ENCODE measurements around the gene SHMT2.

SHMT2 gene

GRCh38 chr12:57229634-57230380 lies at the start of gene SHMT2:
Gene SHMT2, plus strand, starts transcription at chr12:57229711. Its CDS starts 68 bp downstream, at chr12:57229779.
- Histone ChIP-seq H3K4me2 (ENCODE audit: low read length) (peak within 1 kb of the TSS; percentile 91), H3K9ac (no peak within 1 kb of the TSS), H3K27ac (peak within 1 kb of the TSS; percentile 37), H3K4me1 (peaks cover 15% of the 10 kb centered on the region), H3K79me2 (no peaks in the 10 kb centered on the region), H2AFZ (peak within 1 kb of the TSS; percentile 89), H3K9me3 (ENCODE audit: control insufficient read depth, low read length) (no peaks in the 10 kb centered on the region), H3K4me3 (ENCODE audit: low read depth, low read length) (peak within 1 kb of the TSS; percentile 80), H3K36me3 (ENCODE audit: control insufficient read depth, insufficient read depth, low read length) (no peaks in the 10 kb centered on the region), H3K27me3 (ENCODE audit: control insufficient read depth, insufficient read depth, low read length) (peaks cover 4% of the 10 kb centered on the region)
- TF ChIP-seq, protein P1, sequence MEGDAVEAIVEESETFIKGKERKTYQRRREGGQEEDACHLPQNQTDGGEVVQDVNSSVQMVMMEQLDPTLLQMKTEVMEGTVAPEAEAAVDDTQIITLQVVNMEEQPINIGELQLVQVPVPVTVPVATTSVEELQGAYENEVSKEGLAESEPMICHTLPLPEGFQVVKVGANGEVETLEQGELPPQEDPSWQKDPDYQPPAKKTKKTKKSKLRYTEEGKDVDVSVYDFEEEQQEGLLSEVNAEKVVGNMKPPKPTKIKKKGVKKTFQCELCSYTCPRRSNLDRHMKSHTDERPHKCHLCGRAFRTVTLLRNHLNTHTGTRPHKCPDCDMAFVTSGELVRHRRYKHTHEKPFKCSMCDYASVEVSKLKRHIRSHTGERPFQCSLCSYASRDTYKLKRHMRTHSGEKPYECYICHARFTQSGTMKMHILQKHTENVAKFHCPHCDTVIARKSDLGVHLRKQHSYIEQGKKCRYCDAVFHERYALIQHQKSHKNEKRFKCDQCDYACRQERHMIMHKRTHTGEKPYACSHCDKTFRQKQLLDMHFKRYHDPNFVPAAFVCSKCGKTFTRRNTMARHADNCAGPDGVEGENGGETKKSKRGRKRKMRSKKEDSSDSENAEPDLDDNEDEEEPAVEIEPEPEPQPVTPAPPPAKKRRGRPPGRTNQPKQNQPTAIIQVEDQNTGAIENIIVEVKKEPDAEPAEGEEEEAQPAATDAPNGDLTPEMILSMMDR (IDR thresholded peaks at IDR 0.05), result no peak

GRCh38 chr12:57180321-57180989 lies 49.1 kb upstream of the SHMT2 start:
- H3K4me2 ChIP-seq (ENCODE audit: low read length), result no peak overlapping the region
- H3K79me2 ChIP-seq, result no peaks in the 10 kb centered on the region
- H3K4me3 ChIP-seq (ENCODE audit: low read depth, low read length), result no peak overlapping the region
- H3K27ac ChIP-seq, result no peak overlapping the region
- H3K9ac ChIP-seq, result no peak overlapping the region
- H2AFZ ChIP-seq, result no peak overlapping the region
- no peaks in the 10 kb centered on the region for H3K27me3 ChIP-seq (ENCODE audit: control insufficient read depth, insufficient read depth, low read length)
- no peaks in the 10 kb centered on the region for H3K36me3 ChIP-seq (ENCODE audit: control insufficient read depth, insufficient read depth, low read length)
- H3K9me3 ChIP-seq (ENCODE audit: control insufficient read depth, low read length), result no peaks in the 10 kb centered on the region
- TF ChIP-seq, protein P1 (IDR thresholded peaks at IDR 0.05), result no peak
- no peaks in the 10 kb centered on the region for H3K4me1 ChIP-seq

GRCh38 chr12:57181072-57181471 lies 48.4 kb upstream of the SHMT2 start:
- Histone ChIP-seq H3K27ac (no peak overlapping the region), H3K4me1 (no peaks in the 10 kb centered on the region), H3K9ac (no peak overlapping the region), H3K4me2 (ENCODE audit: low read length) (no peak overlapping the region), H3K79me2 (no peaks in the 10 kb centered on the region), H3K9me3 (ENCODE audit: control insufficient read depth, low read length) (no peaks in the 10 kb centered on the region), H3K4me3 (ENCODE audit: low read depth, low read length) (no peak overlapping the region), H2AFZ (no peak overlapping the region), H3K36me3 (ENCODE audit: control insufficient read depth, insufficient read depth, low read length) (no peaks in the 10 kb centered on the region), H3K27me3 (ENCODE audit: control insufficient read depth, insufficient read depth, low read length) (no peaks in the 10 kb centered on the region)
- TF ChIP-seq, protein P1 (IDR thresholded peaks at IDR 0.05), result no peak

GRCh38 chr12:57181561-57182155 lies 47.9 kb upstream of the SHMT2 start:
- Histone ChIP-seq H3K36me3 (ENCODE audit: control insufficient read depth, insufficient read depth, low read length) (no peaks in the 10 kb centered on the region), H3K9me3 (ENCODE audit: control insufficient read depth, low read length) (no peaks in the 10 kb centered on the region), H3K27ac (no peak overlapping the region), H3K79me2 (no peaks in the 10 kb centered on the region), H3K4me2 (ENCODE audit: low read length) (no peak overlapping the region), H2AFZ (no peak overlapping the region), H3K4me3 (ENCODE audit: low read depth, low read length) (no peak overlapping the region), H3K4me1 (no peaks in the 10 kb centered on the region), H3K27me3 (ENCODE audit: control insufficient read depth, insufficient read depth, low read length) (no peaks in the 10 kb centered on the region), H3K9ac (no peak overlapping the region)
- TF ChIP-seq, protein P1 (IDR thresholded peaks at IDR 0.05), result no peak

All from parathyroid adenoma (tissue), 2 donors.